GM18505 (cell line): ENCODE results near the gene NEK3.
"Not testable (repeated sequence)": the region's sequence is repeated elsewhere in the genome, so short reads cannot be mapped to it uniquely, and the experiment has no call there.

Source experiments
- ATAC-seq: cut with Tn5 transposase; IDR thresholded peaks from one replicate; pipeline ENCODE4 v1.9.1; 2021; ENCODE audit not compliant: unreplicated experiment
- POLR2A ChIP-seq: IDR thresholded peaks from 4 replicates; pipeline ENCODE4 v1.6.1; 2011; ENCODE audit warnings: borderline replicate concordance; ENCODE audit not compliant: insufficient read depth, insufficient read length; ENCODE audit errors: extremely low read depth

Gene NEK3, protein sequence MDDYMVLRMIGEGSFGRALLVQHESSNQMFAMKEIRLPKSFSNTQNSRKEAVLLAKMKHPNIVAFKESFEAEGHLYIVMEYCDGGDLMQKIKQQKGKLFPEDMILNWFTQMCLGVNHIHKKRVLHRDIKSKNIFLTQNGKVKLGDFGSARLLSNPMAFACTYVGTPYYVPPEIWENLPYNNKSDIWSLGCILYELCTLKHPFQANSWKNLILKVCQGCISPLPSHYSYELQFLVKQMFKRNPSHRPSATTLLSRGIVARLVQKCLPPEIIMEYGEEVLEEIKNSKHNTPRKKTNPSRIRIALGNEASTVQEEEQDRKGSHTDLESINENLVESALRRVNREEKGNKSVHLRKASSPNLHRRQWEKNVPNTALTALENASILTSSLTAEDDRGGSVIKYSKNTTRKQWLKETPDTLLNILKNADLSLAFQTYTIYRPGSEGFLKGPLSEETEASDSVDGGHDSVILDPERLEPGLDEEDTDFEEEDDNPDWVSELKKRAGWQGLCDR

DNA sequence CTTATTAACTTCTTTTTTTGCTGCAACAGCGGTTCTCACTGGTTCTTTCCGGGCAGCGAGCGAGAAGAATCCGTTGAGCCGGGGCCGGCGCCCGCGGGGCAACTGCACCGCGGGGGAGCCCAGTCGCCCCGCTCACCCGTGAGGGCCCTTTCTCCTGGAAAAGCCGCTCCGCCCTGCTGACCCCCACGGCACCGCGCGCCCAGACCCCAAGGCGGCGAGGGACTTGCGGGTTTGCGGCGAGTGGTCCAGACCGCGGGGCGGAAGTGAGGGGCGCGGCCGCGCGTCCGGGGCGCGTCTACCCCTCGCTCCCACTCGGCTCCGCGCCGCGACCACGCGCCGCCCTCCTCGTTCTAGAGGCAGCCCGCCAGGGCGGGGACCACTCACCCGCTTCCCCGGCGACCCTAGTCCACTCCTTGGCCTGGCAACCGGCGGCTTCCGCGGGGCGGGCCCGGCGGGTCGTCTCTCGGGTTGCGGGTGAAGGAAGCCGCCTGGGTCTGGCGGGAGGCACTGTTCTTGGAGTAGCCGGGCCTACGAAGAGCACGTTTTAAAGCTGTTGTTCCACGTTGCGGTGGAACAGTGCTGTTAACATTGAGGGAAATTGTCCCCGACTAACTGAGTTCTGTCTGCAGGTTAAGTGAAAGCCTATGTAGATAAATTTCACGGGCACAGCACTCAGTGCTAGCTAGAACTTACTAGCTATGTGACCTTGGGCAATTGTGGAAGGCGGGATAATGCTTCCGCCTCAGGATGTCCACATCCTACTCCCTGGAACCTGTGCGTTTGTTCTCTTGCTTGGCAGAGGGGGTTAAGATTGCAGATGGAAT, at the start of gene NEK3:
Gene NEK3 (minus strand): TSS at position 439 of the 824 bp plus-strand sequence. CDS start 3,406 bp downstream, outside the sequence.
- TF ChIP-seq POLR2A = no peak
- peak; percentile 80 for ATAC-seq

- not testable (repeated sequence) for ATAC-seq
Observed at GRCh38 chr13:52208384-52208783, 49.0 kb upstream of the NEK3 start.

DNA sequence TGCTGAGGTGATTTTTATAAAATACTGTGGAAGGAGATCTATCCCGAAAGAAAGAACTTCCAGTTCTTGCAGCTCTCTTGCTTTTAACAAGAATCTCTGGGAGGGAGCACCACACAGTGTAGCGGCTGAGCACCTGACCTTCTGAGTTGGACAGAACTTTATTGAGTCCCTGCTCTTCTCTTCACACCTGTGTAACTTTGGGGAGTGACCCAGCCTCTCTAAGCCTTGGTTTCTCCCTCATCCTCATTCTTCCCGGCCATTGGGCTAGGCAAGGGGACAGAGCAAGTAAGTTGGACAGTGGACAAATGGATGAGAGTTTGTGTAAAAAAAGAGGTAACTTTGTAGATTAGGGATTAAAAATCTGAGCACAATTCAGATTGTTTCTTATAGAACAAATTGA, 48.5 kb upstream of the NEK3 start:
- not testable (repeated sequence) for ATAC-seq

DNA sequence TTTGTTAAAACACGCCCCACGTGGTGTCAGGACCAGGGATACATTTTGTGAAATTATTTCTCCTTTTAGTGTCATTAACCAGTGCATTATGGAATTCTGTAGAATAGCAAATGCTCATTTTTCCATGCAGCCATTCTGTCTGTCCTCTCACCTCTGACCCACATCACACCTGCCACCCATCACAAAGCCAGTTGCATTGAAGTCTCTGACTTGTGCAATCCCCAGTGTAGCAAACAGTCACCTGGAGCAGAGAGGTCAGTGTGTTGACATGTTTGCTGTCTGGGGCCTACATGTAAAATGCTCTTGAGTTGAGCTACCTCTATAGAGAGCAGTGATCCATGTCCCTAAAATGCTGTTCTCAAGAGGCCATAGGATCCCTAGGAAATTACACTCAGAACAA, 47.9 kb upstream of the NEK3 start:
- not testable (repeated sequence) for ATAC-seq

DNA sequence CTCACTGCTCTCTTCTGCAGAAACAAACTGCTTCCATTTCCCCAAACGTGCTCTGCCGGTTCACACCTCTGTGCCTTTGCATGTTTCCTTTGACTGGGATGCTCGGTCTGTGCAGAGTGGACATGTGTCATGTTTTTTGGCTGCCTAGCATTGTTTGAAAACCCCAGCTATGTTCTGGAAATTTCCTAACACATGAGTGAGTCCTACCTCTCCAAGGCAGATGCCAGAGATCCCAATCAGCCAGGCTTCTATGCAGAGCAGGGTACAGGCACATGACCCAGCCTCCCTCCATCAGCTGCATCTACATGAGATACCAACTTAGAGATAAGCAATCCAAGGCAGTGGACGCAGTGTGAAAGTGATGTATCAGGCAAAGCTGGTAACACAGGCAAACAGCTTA, 45.1 kb upstream of the NEK3 start:
- ATAC-seq = not testable (repeated sequence)

DNA sequence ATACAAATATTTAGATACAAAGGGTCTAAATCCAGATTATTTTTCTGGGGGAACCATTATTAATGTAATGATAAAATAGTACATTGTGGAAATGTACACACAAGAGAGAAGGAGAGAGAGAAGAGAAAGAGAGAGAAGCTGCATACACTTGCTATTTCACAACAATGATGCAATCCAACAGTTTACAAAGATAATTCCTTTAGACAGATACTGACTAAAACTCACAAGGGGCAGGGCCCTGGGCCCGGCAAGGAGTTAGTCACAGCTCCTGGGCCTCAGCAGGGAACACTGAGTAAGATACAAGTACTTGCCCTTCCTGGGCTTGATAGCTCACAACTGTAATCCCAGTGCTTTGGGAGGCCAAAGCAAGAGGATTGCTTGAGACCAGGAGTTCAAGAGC, 44.5 kb upstream of the NEK3 start:
- not testable (repeated sequence) for ATAC-seq

DNA sequence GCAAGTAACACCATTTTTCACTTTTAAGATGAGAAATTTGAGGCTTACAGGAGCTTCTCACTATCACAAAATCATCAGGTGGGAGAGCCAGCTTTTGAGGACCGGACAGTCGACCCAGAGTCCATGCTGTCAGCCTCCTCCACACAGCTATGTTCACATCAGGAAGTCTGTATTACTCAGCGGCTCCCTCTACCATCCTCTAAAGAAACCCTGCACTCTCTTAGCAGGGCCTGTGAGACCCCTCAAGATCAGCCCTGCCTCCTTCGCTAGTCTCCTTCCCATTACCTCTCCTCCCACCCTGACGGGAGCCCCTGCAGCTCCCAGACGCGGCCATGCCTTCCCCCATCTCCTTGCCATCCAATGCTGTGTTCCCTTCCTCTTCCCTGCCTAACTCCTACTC, 43.1 kb upstream of the NEK3 start:
- ATAC-seq = not testable (repeated sequence)

DNA sequence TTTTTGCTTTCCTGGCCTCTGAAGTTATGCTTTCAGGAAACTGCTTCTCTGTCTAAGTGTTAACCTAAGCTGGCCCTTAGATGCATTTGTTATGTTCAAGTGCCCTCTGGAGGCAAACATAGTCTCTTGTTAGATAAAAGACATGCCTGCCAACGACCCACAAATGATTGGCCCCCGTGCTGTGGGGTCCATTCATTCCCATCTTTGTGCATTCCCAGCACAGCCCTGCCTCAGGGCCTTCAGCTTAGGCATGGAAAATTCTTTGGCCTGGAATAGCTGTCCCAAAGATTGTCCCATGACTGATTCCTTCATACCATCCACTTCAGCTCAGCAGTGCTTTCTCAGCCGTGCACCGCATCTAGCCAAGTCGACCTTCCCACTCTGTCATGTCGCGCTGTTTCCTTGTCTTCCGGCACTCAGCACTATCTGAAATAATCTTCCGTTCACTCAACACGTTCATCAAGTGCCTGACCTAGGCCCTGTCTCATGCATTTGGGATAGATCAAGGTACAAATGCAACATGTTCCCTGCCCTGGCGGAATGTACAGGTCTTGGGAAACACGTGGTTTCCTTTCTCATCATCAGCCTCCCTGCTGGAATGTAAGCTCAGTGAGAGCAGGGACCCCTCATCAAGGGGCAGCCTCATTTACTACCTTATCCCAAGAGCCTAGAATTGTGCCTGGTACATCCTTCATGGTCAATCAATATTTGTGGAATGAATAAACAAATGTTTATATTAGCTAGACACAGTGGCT, 42.2 kb upstream of the NEK3 start:
- peak; percentile 48 for ATAC-seq

- peak; percentile 53 for ATAC-seq
Observed at GRCh38 chr13:52195401-52195837, 36.0 kb upstream of the NEK3 start.

DNA sequence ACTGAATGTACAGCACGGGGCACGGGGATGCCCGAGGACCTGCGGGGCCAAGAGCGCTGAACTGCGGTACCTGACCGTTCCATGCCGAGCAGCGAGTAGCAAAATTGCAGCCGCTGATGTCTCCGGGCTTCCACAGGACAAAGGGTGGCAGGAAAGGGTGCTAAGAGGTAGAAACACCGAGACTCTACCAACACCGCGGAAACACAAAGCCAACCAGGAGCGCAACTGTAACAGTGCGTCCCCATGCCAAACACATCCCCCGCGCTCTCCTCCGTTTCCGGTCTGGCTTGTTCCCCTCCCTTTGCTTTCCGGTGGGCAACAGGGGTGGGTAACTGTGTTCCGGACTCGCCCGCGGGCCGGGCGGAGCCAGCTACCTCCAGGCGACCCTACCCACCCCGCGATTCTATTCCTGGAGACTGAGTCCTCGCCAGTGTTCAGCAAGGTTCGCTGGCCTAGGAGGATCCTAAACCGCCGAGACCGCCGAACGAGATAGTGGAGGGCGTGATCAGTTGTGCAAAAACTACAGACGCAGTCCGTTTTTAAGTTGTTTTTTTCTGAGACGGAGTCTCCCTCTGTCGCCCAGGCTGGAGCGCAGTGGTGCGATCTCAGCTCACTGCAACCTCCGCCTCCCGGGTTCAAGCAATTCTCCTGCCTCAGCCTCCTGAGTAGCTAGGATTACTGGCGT, 34.9 kb upstream of the NEK3 start:
- TF ChIP-seq POLR2A = peak; percentile 92
- ATAC-seq = peak; percentile 83

More at GRCh38 chr13:52195401-52195837, 36.0 kb upstream of the NEK3 start:
- peak; percentile 20 for TF ChIP-seq POLR2A

DNA sequence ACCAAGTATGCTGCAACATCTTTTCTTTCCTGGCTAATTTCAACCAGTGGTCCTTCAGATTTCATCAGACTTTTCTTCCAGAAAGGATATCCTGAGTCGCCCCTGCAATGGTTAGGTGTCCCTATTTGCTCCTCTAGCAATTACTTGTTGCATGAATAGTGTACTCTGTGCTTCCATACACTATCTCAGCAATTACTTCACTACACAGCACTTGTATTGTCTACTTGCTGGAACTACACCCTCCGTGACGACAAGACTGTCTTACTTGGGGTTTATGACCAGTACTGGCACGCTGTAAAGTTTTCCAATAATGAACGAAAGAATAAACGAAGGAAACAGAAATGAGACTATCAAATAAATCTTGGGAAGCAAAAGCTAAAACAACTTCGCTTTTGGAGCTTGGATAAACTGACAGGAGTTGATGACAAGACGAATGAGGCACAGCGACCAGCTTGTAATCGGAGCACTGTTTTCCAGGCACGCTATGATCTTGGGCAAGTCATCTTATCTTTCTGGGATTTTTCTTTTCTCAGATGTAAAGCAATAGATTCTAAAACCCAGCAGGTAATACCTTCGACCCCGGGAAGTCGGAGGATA, 34.3 kb upstream of the NEK3 start:
- not testable (repeated sequence) for ATAC-seq

- peak; percentile 69 for ATAC-seq
Observed at GRCh38 chr13:52187424-52188187, 28.2 kb upstream of the NEK3 start.

DNA sequence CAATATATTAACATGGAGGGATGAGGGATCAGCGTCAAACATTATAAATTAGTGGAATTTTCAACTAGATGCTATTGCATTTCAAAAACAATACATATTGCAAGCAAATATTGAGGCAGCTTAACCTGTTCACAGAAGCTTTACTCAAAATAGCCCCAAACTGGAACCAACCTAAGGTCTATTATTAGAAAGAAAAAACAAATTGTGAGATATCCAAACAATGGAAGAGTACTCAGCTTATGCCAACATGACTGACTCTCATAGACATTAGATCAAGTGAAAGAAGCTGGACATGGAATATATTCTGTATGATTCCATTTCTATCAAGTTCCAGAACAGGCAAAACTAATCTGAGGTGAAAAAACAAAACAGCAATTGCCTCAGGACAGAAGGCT, 27.6 kb upstream of the NEK3 start:
- TF ChIP-seq POLR2A = no peak
- ATAC-seq = no peak

- ATAC-seq = not testable (repeated sequence)
Observed at GRCh38 chr13:52181316-52181954, 22.0 kb upstream of the NEK3 start.
